ENCODE measurements around the gene ZNF804A.

ZNF804A gene

DNA sequence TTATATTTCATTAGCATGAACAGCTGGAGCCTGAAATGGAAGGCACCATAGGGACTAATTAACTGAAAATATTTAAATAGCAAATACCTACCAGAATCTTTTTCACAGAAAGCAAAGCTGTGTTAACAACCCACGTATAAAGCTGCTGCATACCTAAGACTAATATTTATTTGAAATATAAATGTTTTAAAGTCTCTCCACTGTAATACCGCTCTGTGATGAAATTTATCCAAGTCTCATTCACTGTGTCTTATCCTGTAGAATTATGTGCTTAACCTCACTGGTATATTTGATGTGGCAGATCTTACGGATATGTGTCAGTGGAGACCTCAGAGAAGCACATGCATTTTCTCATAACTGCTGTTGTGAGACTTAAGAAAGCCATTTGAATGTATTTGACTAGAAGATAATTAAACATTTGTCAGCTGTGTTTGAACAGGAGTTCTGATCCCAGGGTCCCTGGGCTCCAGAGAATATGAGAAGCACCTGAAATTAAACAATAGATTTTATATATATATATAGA lies 373.3 kb downstream of the ZNF804A start:
- no peak for DNase-seq
